Esophagus muscularis mucosa (tissue), 4 donors: Measurements from ENCODE around the gene COLEC12. TPM values are rescaled to one million over a fixed set of nuclear protein-coding genes. Genes with fewer than 3 reads are reported as not detected.

ENCODE experiments used
- DNase-seq: peaks from one replicate; pipeline ENCODE4 v3.0.0-alpha.2; 2017; ENCODE audit errors: extremely low spot score
- H3K27ac ChIP-seq, 4 donors: fragments of 200-600 bp; sonication (generic); replicated peaks in 1 of 4; 1 replicate in 3 of 4; 2 replicates in 1 of 4; pipeline ENCODE4 v1.5.1; 2016 to 2019; ENCODE audit warnings: mild to moderate bottlenecking in 1 of 4
- H3K27me3 ChIP-seq, 4 donors: fragments of 200-600 bp; sonication (generic); one replicate each; pipeline versions ENCODE4 v1.5.1 to v1.6.0; 2016 to 2019
- H3K36me3 ChIP-seq, 4 donors: fragments of 200-600 bp; sonication (generic); one replicate each; pipeline ENCODE4 v1.5.1; 2016 to 2019
- H3K4me1 ChIP-seq, 4 donors: fragments of 200-600 bp; sonication (generic); one replicate each; pipeline ENCODE4 v1.5.1; 2016 to 2019
- H3K4me3 ChIP-seq, 4 donors: fragments of 200-600 bp; sonication (generic); 1 replicate in 2 of 4; 2 replicates in 2 of 4; pipeline ENCODE4 v1.5.1; 2016 to 2019; ENCODE audit warnings: mild to moderate bottlenecking in 4 of 4, moderate library complexity in 1 of 4
- H3K9me3 ChIP-seq, 4 donors: fragments of 200-600 bp; sonication (generic); 1 replicate in 3 of 4; 2 replicates in 1 of 4; pipeline ENCODE4 v1.5.1; 2016 to 2019
- CTCF ChIP-seq, 3 experiments: fragments of 200-600 bp in 2 of 3; fragments of 450-650 bp in 1 of 3; sonication (generic) in 2 of 3; IDR thresholded peaks; one replicate each; pipeline ENCODE4 v1.5.1; 2017 to 2019; ENCODE audit warnings: antibody characterized with exemption in 3 of 3, mild to moderate bottlenecking in 2 of 3, moderate library complexity in 1 of 3
- EP300 ChIP-seq: sonication (generic); formaldehyde crosslinking; IDR thresholded peaks from one replicate; pipeline ENCODE4 v1.6.1; 2017; ENCODE audit warnings: antibody characterized with exemption
- POLR2A ChIP-seq: fragments of 450-650 bp; IDR thresholded peaks from one replicate; pipeline ENCODE4 v1.6.1; 2017; ENCODE audit warnings: antibody characterized with exemption, moderate library complexity, mild to moderate bottlenecking, low read depth
- POLR2AphosphoS5 ChIP-seq, 2 donors: sonication (generic); formaldehyde crosslinking; IDR thresholded peaks; one replicate each; pipeline ENCODE4 v1.6.1; 2017; ENCODE audit warnings: antibody characterized with exemption in 2 of 2
- WGBS: methylation state at CpG from one replicate; pipeline ENCODE4 v1.1.5; 2018; 5-methylcytosine and 5-hydroxymethylcytosine counted together
- intact Hi-C: fragments of 100-400 bp; cut with DNase I; formaldehyde crosslinking; loops from one replicate; pipeline ENCODE4 v1.15.1; 2023
- total RNA-seq, 4 donors: library from RNA; depleted of rRNA; stranded (reverse); fragments of >200 nt; gene quantifications; one replicate each; pipeline versions ENCODE4 v1.1.0 to v1.2.1, GENCODE V29; 2016

Gene COLEC12
- total RNA-seq, 4 donors from 2014 or later, result 17.9 to 36.4 (median 23.5) TPM

GRCh38 chr18:499776-500631 is 497 bp downstream of the COLEC12 start:
- intact Hi-C loops, result no loop called here
- peaks cover 0 to 18% (median 0%) of the 10 kb centered on the region in 4 donors for H3K27me3 ChIP-seq
- TF ChIP-seq POLR2A (no peak), EP300 (no peak), POLR2AphosphoS5 (IDR thresholded peaks at IDR 0.05) (no peak), CTCF (IDR thresholded peaks at IDR 0.05) (peak in 2 of 3 experiments; percentile 11 to 30)
- H3K36me3 ChIP-seq, result no peaks in the 10 kb centered on the region
- under 1% methylated on average over 35 of the region's 93 CpGs for WGBS
- peak overlapping the region; percentile 71 to 81 (median 76) for H3K27ac ChIP-seq
- H3K4me1 ChIP-seq, result peaks cover 4 to 53% (median 51%) of the 10 kb centered on the region in 4 donors
- no peak for DNase-seq
- H3K9me3 ChIP-seq, result no peaks in the 10 kb centered on the region
- H3K4me3 ChIP-seq, result peak overlapping the region; percentile 65 to 77 (median 72)

- no peak for DNase-seq
- Histone ChIP-seq H3K4me3 (peak overlapping the region; percentile 65 to 77 (median 72)), H3K27ac (peak overlapping the region; percentile 71 to 81 (median 76)), H3K4me1 (peaks cover 4 to 60% (median 59%) of the 10 kb centered on the region in 4 donors), H3K9me3 (no peaks in the 10 kb centered on the region), H3K36me3 (no peaks in the 10 kb centered on the region), H3K27me3 (peaks cover 0 to 18% (median 0%) of the 10 kb centered on the region in 4 donors)
- WGBS, result 4% methylated on average over 31 of the region's 32 CpGs
- intact Hi-C loops, result no loop called here
- TF ChIP-seq CTCF (IDR thresholded peaks at IDR 0.05) (no peak), POLR2AphosphoS5 (IDR thresholded peaks at IDR 0.05) (no peak), POLR2A (no peak), EP300 (no peak)
These were observed 1.3 kb downstream of the COLEC12 start for GRCh38 chr18:498931-499775.

- Histone ChIP-seq H3K27me3 (peaks cover 0 to 18% (median 0%) of the 10 kb centered on the region in 4 donors), H3K36me3 (no peaks in the 10 kb centered on the region), H3K9me3 (no peaks in the 10 kb centered on the region), H3K27ac (peak overlapping the region in 3 of 4 donors; percentile 2 to 77 (median 51)), H3K4me1 (peaks cover 4 to 75% (median 74%) of the 10 kb centered on the region in 4 donors), H3K4me3 (no peak overlapping the region)
- no peak for DNase-seq
- intact Hi-C loops, result no loop called here
- TF ChIP-seq POLR2A, result no peak
- no peak for TF ChIP-seq POLR2AphosphoS5 (IDR thresholded peaks at IDR 0.05)
- TF ChIP-seq EP300, result no peak
- no peak for TF ChIP-seq CTCF (IDR thresholded peaks at IDR 0.05)
- WGBS, result 46% methylated on average over 6 of the region's 6 CpGs
These were observed 2.8 kb downstream of the COLEC12 start for GRCh38 chr18:497688-498087.

GRCh38 chr18:495452-495851 is 5.0 kb downstream of the COLEC12 start:
- Histone ChIP-seq H3K27ac (peak overlapping the region; percentile 9 to 61 (median 20)), H3K4me1 (peaks cover 4 to 88% (median 78%) of the 10 kb centered on the region in 4 donors), H3K27me3 (peaks cover 0 to 12% (median 0%) of the 10 kb centered on the region in 4 donors), H3K4me3 (no peak overlapping the region), H3K36me3 (no peaks in the 10 kb centered on the region), H3K9me3 (no peaks in the 10 kb centered on the region)
- 87% methylated on average over 7 of the region's 7 CpGs for WGBS
- intact Hi-C loops, result no loop called here
- TF ChIP-seq POLR2AphosphoS5 (IDR thresholded peaks at IDR 0.05) (no peak), POLR2A (no peak), CTCF (IDR thresholded peaks at IDR 0.05) (no peak), EP300 (no peak)
- no peak for DNase-seq
